H1 (cell line): ENCODE results near the gene ADM5. TPM values are rescaled to one million over a fixed set of nuclear protein-coding genes. Genes with fewer than 3 reads are reported as not detected.
A peak's percentile ranks its signal among the peaks of the same experiment; 100 is the strongest.

Experiments
- CTCF ChIA-PET: fragments of 300-600 bp; sonication (Branson Sonifier 250); formaldehyde crosslinking; loops from one replicate; lab custom pipeline; 2021; ENCODE audit not compliant: partially characterized antibody; lab: Charles Lee
- POLR2A ChIA-PET: fragments of 300-600 bp; sonication (Branson Sonifier 250); formaldehyde crosslinking; loops from one replicate; lab custom pipeline; 2021; ENCODE audit warnings: inconsistent platforms; ENCODE audit not compliant: partially characterized antibody; lab: Charles Lee
- DNase-seq, 2 experiments: peaks; one replicate each; pipeline versions ENCODE4 v3.0.0 to v3.0.0-alpha.2; 2010 to 2022; ENCODE audit warnings: low spot score in 2 of 2, low read depth in 1 of 2, mixed read lengths in 1 of 2
- FAIRE-seq: peaks from 2 replicates; lab custom pipeline; 2011; peaks lifted over from hg19 to GRCh38; lab: Jason Lieb, UNC
- H2AFZ ChIP-seq: 2 replicates; pipeline ENCODE4 v1.8.1; 2012; ENCODE audit warnings: low read length, inconsistent platforms
- H2AK5ac ChIP-seq: 2 replicates; pipeline ENCODE4 v1.6.1; 2013; ENCODE audit warnings: low read depth, low read length
- H2BK120ac ChIP-seq: replicated peaks from 2 replicates; pipeline ENCODE3; 2013; ENCODE audit warnings: low read depth, low read length, inconsistent platforms
- H2BK12ac ChIP-seq: 2 replicates; pipeline ENCODE4 v1.6.1; 2013; ENCODE audit warnings: low read depth, low read length
- H2BK15ac ChIP-seq: 2 replicates; pipeline ENCODE4 v1.6.1; 2013; ENCODE audit warnings: low read length
- H2BK20ac ChIP-seq: 2 replicates; pipeline ENCODE4 v1.6.1; 2013; ENCODE audit warnings: low read length
- H2BK5ac ChIP-seq: 2 replicates; pipeline ENCODE4 v1.6.1; 2013; ENCODE audit warnings: low read depth, low read length
- H3K14ac ChIP-seq: 2 replicates; pipeline ENCODE4 v1.6.1; 2013; ENCODE audit warnings: inconsistent platforms; ENCODE audit not compliant: insufficient read length
- H3K18ac ChIP-seq: 2 replicates; pipeline ENCODE4 v1.6.1; 2013; ENCODE audit warnings: low read length; ENCODE audit errors: extremely low read depth
- H3K23ac ChIP-seq: 2 replicates; pipeline ENCODE4 v1.6.1; 2013; ENCODE audit warnings: inconsistent platforms; ENCODE audit not compliant: insufficient read length
- H3K23me2 ChIP-seq: 2 replicates; pipeline ENCODE4 v1.6.1; 2013; ENCODE audit warnings: low read depth, low read length
- H3K27ac ChIP-seq: 2 replicates; pipeline ENCODE4 v1.6.1; 2011; ENCODE audit warnings: low read depth, low read length, inconsistent platforms
- H3K27me3 ChIP-seq, 4 experiments: replicated peaks in 1 of 4; 1 replicate in 1 of 4; 2 replicates in 3 of 4; pipeline versions ENCODE4 v1.6.1 to v1.8.1; 2011 to 2013; ENCODE audit warnings: low read length in 3 of 4, mild to moderate bottlenecking in 3 of 4, inconsistent platforms in 2 of 4, mixed read lengths in 2 of 4, moderate library complexity in 1 of 4; ENCODE audit not compliant: control insufficient read depth in 3 of 4, insufficient read depth in 3 of 4; ENCODE audit errors: extremely low read depth in 1 of 4
- H3K36me3 ChIP-seq, 4 experiments: 2 replicates each; pipeline versions ENCODE4 v1.6.1 to v1.8.1; 2011 to 2013; ENCODE audit warnings: mild to moderate bottlenecking in 4 of 4, low read length in 3 of 4, moderate library complexity in 2 of 4, control low read depth in 1 of 4, inconsistent platforms in 1 of 4; ENCODE audit not compliant: insufficient read depth in 4 of 4, control insufficient read depth in 2 of 4
- H3K4ac ChIP-seq: replicated peaks from 2 replicates; pipeline ENCODE3; 2013; ENCODE audit warnings: low read length, low read depth, mixed read lengths, inconsistent platforms; ENCODE audit not compliant: insufficient read length
- H3K4me1 ChIP-seq, 4 experiments: replicated peaks in 1 of 4; 1 replicate in 1 of 4; 2 replicates in 3 of 4; pipeline versions ENCODE4 v1.6.1 to v1.8.1; 2011 to 2013; ENCODE audit warnings: low read length in 3 of 4, inconsistent platforms in 2 of 4, mixed read lengths in 1 of 4; ENCODE audit not compliant: insufficient read depth in 4 of 4, control insufficient read depth in 3 of 4
- H3K4me2 ChIP-seq, 2 experiments: 2 replicates each; pipeline versions ENCODE4 v1.6.1 to v1.8.1; 2011 to 2013; ENCODE audit warnings: low read depth in 2 of 2, low read length in 2 of 2, control low read depth in 1 of 2, inconsistent platforms in 1 of 2, mild to moderate bottlenecking in 1 of 2; ENCODE audit not compliant: insufficient read depth in 1 of 2
- H3K4me3 ChIP-seq, 4 experiments: fragments of 200-600, 300-600 bp in 1 of 4; sonication (generic), shearing (Covaris generic), sonication (Bioruptor Twin) in 1 of 4; 2 replicates each; pipeline versions ENCODE4 v1.5.1 to v1.8.1; 2011 to 2016; ENCODE audit warnings: low read length in 4 of 4, low read depth in 3 of 4, control low read depth in 2 of 4, inconsistent platforms in 2 of 4, mild to moderate bottlenecking in 2 of 4, mixed read lengths in 1 of 4, moderate library complexity in 1 of 4; ENCODE audit not compliant: insufficient read depth in 2 of 4; ENCODE audit errors: extremely low read depth in 1 of 4
- H3K56ac ChIP-seq: replicated peaks from 2 replicates; pipeline ENCODE3; 2013; ENCODE audit warnings: low read depth, mild to moderate bottlenecking, mixed read lengths, low read length, inconsistent platforms; ENCODE audit not compliant: insufficient read length
- H3K79me1 ChIP-seq: 2 replicates; pipeline ENCODE4 v1.6.1; 2013; ENCODE audit warnings: low read depth, low read length, control low read depth
- H3K79me2 ChIP-seq, 2 experiments: 2 replicates each; pipeline versions ENCODE4 v1.6.1 to v1.8.1; 2012 to 2013; ENCODE audit warnings: low read length in 2 of 2, mild to moderate bottlenecking in 2 of 2, inconsistent platforms in 1 of 2; ENCODE audit not compliant: insufficient read depth in 2 of 2, control insufficient read depth in 1 of 2
- H3K9ac ChIP-seq, 4 experiments: replicated peaks in 1 of 4; 1 replicate in 1 of 4; 2 replicates in 3 of 4; pipeline versions ENCODE4 v1.6.1 to v1.8.1; 2011 to 2013; ENCODE audit warnings: low read depth in 3 of 4, low read length in 3 of 4, control low read depth in 2 of 4, mild to moderate bottlenecking in 2 of 4, moderate library complexity in 2 of 4, inconsistent platforms in 1 of 4; ENCODE audit errors: extremely low read depth in 1 of 4
- H3K9me3 ChIP-seq, 2 experiments: 2 replicates each; pipeline versions ENCODE4 v1.6.1 to v1.8.1; 2012 to 2013; ENCODE audit warnings: mild to moderate bottlenecking in 2 of 2, moderate library complexity in 2 of 2, control low read depth in 1 of 2, inconsistent platforms in 1 of 2, low read depth in 1 of 2, low read length in 1 of 2, mixed read lengths in 1 of 2; ENCODE audit not compliant: insufficient read depth in 2 of 2
- H4K20me1 ChIP-seq, 2 experiments: replicated peaks in 1 of 2; 2 replicates each; pipeline versions ENCODE3 to v1.8.1; 2011 to 2013; ENCODE audit warnings: inconsistent platforms in 2 of 2, low read length in 2 of 2, mild to moderate bottlenecking in 1 of 2; ENCODE audit not compliant: insufficient read depth in 2 of 2, control insufficient read depth in 1 of 2
- H4K5ac ChIP-seq: 2 replicates; pipeline ENCODE4 v1.6.1; 2013; ENCODE audit warnings: low read length, low read depth, mixed read lengths, inconsistent platforms; ENCODE audit not compliant: insufficient read length
- H4K8ac ChIP-seq: 2 replicates; pipeline ENCODE4 v1.8.0; 2013; ENCODE audit warnings: mild to moderate bottlenecking, moderate library complexity, low read length, inconsistent platforms; ENCODE audit not compliant: insufficient read depth; ENCODE audit errors: extremely low read depth
- H4K91ac ChIP-seq: replicated peaks from 2 replicates; pipeline ENCODE3; 2013; ENCODE audit warnings: low read length, mixed read lengths, inconsistent platforms; ENCODE audit not compliant: insufficient read length
- CBX8 ChIP-seq: fragments of 300-800, 300-1000 bp; sonication (generic); IDR thresholded peaks from 2 replicates; pipeline ENCODE4 v1.7.1; 2016; ENCODE audit warnings: low read depth, low read length, borderline replicate concordance
- CTCF ChIP-seq, 3 experiments: IDR thresholded peaks; 1 replicate in 2 of 3; 2 replicates in 1 of 3; pipeline versions ENCODE4 v1.5.1 to v1.6.1; 2011; ENCODE audit warnings: low read length in 3 of 3, mild to moderate bottlenecking in 3 of 3, inconsistent platforms in 2 of 3, low read depth in 1 of 3, moderate library complexity in 1 of 3; ENCODE audit not compliant: insufficient read depth in 1 of 3; ENCODE audit errors: control extremely low read depth in 1 of 3
- GABPA ChIP-seq: IDR thresholded peaks from 2 replicates; pipeline ENCODE4 v1.6.1; 2011; ENCODE audit warnings: mild to moderate bottlenecking, low read length, moderate library complexity, borderline replicate concordance; ENCODE audit not compliant: insufficient read depth
- PHF8 ChIP-seq: fragments of 200-600 bp; sonication (generic); conservative IDR thresholded peaks from 2 replicates; pipeline ENCODE4 v1.7.1; 2012; ENCODE audit warnings: low read depth, mild to moderate bottlenecking, inconsistent platforms, low read length, moderate library complexity
- WGBS, 2 experiments: shearing (Covaris generic) in 1 of 2; methylation state at CpG; one replicate each; pipeline versions ENCODE4 v1.1.6 to v1.1.7; 2013 to 2015; ENCODE audit warnings: low lambda C conversion rate in 2 of 2, mixed read lengths in 2 of 2, inconsistent platforms in 1 of 2, low coverage in 1 of 2, missing lambda C conversion rate in 1 of 2; ENCODE audit not compliant: insufficient replicate concordance in 2 of 2, insufficient coverage in 1 of 2, insufficient read length in 1 of 2; ENCODE audit errors: extremely low coverage in 1 of 2, missing lambda C conversion rate in 1 of 2; 5-methylcytosine and 5-hydroxymethylcytosine counted together
- polyA plus RNA-seq, 7 experiments: library from polyadenylated mRNA; depleted of rRNA in 3 of 7; stranded (reverse) in 5 of 7; unstranded in 2 of 7; fragments of >200 nt in 5 of 7; fragments of 200-250 nt in 2 of 7; gene quantifications; 1 replicate in 5 of 7; 2 replicates in 1 of 7; 4 replicates in 1 of 7; pipeline versions ENCODE4 v1.2.1 to v1.2.3, GENCODE V29; 2011 to 2013; ENCODE audit warnings: missing spikeins in 2 of 7, mixed read lengths in 2 of 7
- total RNA-seq: library from RNA; stranded (reverse); fragmentation: NEBNext Ultra II Directional; extraction: Animal tissue kit (Norgen Biotek cat#: 25700); gene quantifications from 2 replicates; pipeline ENCODE4 v1.2.1, GENCODE V29; 2021

ADM5 gene
- total and polyA plus RNA-seq, 2 of the 8 experiments (the other 6 are each of a cell fraction or from before 2014, with no cell fraction given): 2.5 to 2.6 TPM

DNA sequence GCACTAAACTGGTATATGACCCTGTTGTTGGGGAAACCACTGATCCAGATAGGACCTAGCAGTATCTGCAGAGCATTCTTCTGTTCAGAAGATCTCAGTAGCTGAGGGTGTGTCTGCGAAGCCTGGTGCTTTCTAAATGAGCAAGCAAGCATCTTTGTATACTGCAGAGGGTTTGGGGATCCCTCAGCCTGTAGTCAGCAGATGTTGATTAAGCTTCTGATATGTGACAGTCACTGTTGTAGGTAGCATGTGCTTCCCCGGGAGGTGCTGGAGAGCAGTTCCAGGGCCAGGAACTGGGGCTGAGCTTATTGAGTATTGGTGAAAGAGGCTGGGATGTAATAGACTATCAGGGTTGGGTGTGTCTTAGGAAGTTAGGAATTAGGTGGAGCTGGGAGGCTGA is 45.9 kb upstream of the ADM5 start:
- ChIA-PET POLR2A (interaction anchor here (0.6 to 50.7 kb wide), 10 partner anchors 9 to 212 kb away, joined by 3 to 840 read pairs (median 5); partner anchors contain the start of genes BCL2L12, IRF3, PRMT1 and PRR12), CTCF (interaction anchor here (0.6 to 2.9 kb wide), 12 partner anchors 13 to 587 kb away, joined by 3 to 14 read pairs (median 4); partner anchors contain the start of genes BCL2L12 and IRF3)
- H3K23me2 ChIP-seq: peaks cover 7% of the 10 kb centered on the region
- DNase-seq (no peak), FAIRE-seq (no peak)
- no peak overlapping the region for H3K56ac ChIP-seq
- H3K79me2 ChIP-seq: peaks cover 10 to 32% of the 10 kb centered on the region in 2 experiments
- H3K27me3 ChIP-seq: no peaks in the 10 kb centered on the region
- peaks cover 17% of the 10 kb centered on the region for H3K79me1 ChIP-seq
- no peak overlapping the region for H3K18ac ChIP-seq
- H2AK5ac ChIP-seq: no peak overlapping the region
- H2BK15ac ChIP-seq: no peak overlapping the region
- H3K36me3 ChIP-seq: peaks cover 0 to 13% (median 9%) of the 10 kb centered on the region in 4 experiments; a peak in 5 of 8 replicates
- H3K4me2 ChIP-seq: peak overlapping the region in 1 of 2 experiments; percentile 87; a peak in 1 of 4 replicates
- peak overlapping the region in 3 of 4 experiments; percentile 23 to 45 (median 25); a peak in 4 of 7 replicates for H3K9ac ChIP-seq
- H4K91ac ChIP-seq: no peak overlapping the region
- no peak overlapping the region for H3K14ac ChIP-seq
- H4K5ac ChIP-seq: no peak overlapping the region
- H2AFZ ChIP-seq: no peak overlapping the region
- H3K4me3 ChIP-seq: peak overlapping the region in 2 of 4 experiments; percentile 13 to 98; a peak in 2 of 8 replicates
- no peak overlapping the region for H4K8ac ChIP-seq
- H3K9me3 ChIP-seq: no peaks in the 10 kb centered on the region
- H2BK20ac ChIP-seq: no peak overlapping the region
- H3K27ac ChIP-seq: no peak overlapping the region
- H3K23ac ChIP-seq: no peak overlapping the region
- peaks cover 3 to 21% of the 10 kb centered on the region in 2 experiments for H4K20me1 ChIP-seq
- no peak overlapping the region for H2BK12ac ChIP-seq
- no peak overlapping the region for H2BK120ac ChIP-seq
- H3K4me1 ChIP-seq: peaks cover 2 to 12% (median 8%) of the 10 kb centered on the region in 4 experiments
- H3K4ac ChIP-seq: no peak overlapping the region
- WGBS, 2 experiments: 87% methylated on average over 2 of the region's 2 CpGs; no CpG with 5 or more reads in 1 of the 2 experiments
- no peak for TF ChIP-seq GABPA
- 0 out of 4 replicates have a peak, but pooled peaks of 1 of the 3 experiments have one; percentile 12 for TF ChIP-seq CTCF (IDR thresholded peaks at IDR 0.05; ENCODE audit: control extremely low read depth in 1 of 3, insufficient read depth in 1 of 3, low read depth in 1 of 3, low read length in 3 of 3)
- TF ChIP-seq PHF8: no peak
- TF ChIP-seq CBX8: no peak
- no peak overlapping the region for H2BK5ac ChIP-seq
